Endothelial cell of umbilical vein (primary cell): ENCODE results near the gene TRIM43B. TPM values are rescaled to one million over a fixed set of nuclear protein-coding genes. Genes with fewer than 3 reads are reported as not detected.
"Not testable (repeated sequence)": the region's sequence is repeated elsewhere in the genome, so short reads cannot be mapped to it uniquely, and the experiment has no call there.

Source experiments
- BruUV-seq: library from RNA; stranded (reverse); fragments of 400-500 nt; replicated peaks from 2 replicates; lab custom pipeline; 2021; lab: Mats Ljungman, UMichigan
- CTCF ChIA-PET: fragments of 300-600, 350-600 bp; sonication (Branson Sonifier 250); formaldehyde crosslinking; loops from one replicate; lab custom pipeline; 2021; ENCODE audit warnings: antibody characterized with exemption, inconsistent platforms; lab: Charles Lee
- POLR2A ChIA-PET: fragments of 300-600, 350-600 bp; sonication (Branson Sonifier 250); formaldehyde crosslinking; loops from one replicate; lab custom pipeline; 2021; ENCODE audit warnings: antibody characterized with exemption, inconsistent platforms; lab: Charles Lee
- DNase-seq: peaks from one replicate; pipeline ENCODE4 v3.0.0-alpha.2; 2011; ENCODE audit warnings: low read depth, low spot score
- FAIRE-seq: peaks from 2 replicates; lab custom pipeline; 2011; peaks lifted over from hg19 to GRCh38; lab: Jason Lieb, UNC
- H2AFZ ChIP-seq: 2 replicates; pipeline ENCODE4 v1.6.0; 2012; ENCODE audit warnings: low read depth, low read length, control low read depth, inconsistent platforms
- H3K27ac ChIP-seq: 2 replicates; pipeline ENCODE4 v1.5.1; 2011; ENCODE audit warnings: low read depth, mild to moderate bottlenecking, control low read depth, low read length, moderate library complexity; ENCODE audit not compliant: insufficient read depth
- H3K27me3 ChIP-seq, 2 experiments: 2 replicates each; pipeline versions ENCODE4 v1.6.0 to v1.6.1; 2011; ENCODE audit warnings: low read length in 2 of 2, mixed read lengths in 1 of 2; ENCODE audit not compliant: control insufficient read depth in 2 of 2, insufficient read depth in 2 of 2
- H3K36me3 ChIP-seq, 2 experiments: 2 replicates in 1 of 2; 3 replicates in 1 of 2; pipeline ENCODE4 v1.5.1; 2011; ENCODE audit warnings: low read length in 2 of 2, mild to moderate bottlenecking in 1 of 2, moderate library complexity in 1 of 2; ENCODE audit not compliant: control insufficient read depth in 2 of 2, insufficient read depth in 2 of 2; ENCODE audit errors: extremely low read depth in 1 of 2
- H3K4me1 ChIP-seq: 3 replicates; pipeline ENCODE4 v1.5.1; 2011; ENCODE audit warnings: mild to moderate bottlenecking, low read length; ENCODE audit not compliant: control insufficient read depth, insufficient read depth; ENCODE audit errors: extremely low read depth
- H3K4me2 ChIP-seq: 2 replicates; pipeline ENCODE4 v1.6.1; 2011; ENCODE audit warnings: low read length, control low read depth, mixed read lengths; ENCODE audit not compliant: insufficient read depth
- H3K4me3 ChIP-seq, 3 experiments: fragments of 200-600 bp in 1 of 3; sonication (generic), shearing (Covaris generic) in 1 of 3; replicated peaks in 1 of 3; 2 replicates each; pipeline ENCODE4 v1.5.1; 2011 to 2016; ENCODE audit warnings: control low read depth in 3 of 3, low read length in 3 of 3, mild to moderate bottlenecking in 2 of 3, inconsistent platforms in 1 of 3, low read depth in 1 of 3, moderate library complexity in 1 of 3; ENCODE audit not compliant: insufficient read depth in 1 of 3
- H3K79me2 ChIP-seq: 2 replicates; pipeline ENCODE4 v1.6.0; 2012; ENCODE audit warnings: low read length, inconsistent platforms; ENCODE audit not compliant: control insufficient read depth, insufficient read depth
- H3K9ac ChIP-seq: replicated peaks from 2 replicates; pipeline ENCODE3; 2011; ENCODE audit warnings: low read length, control low read depth; ENCODE audit not compliant: insufficient read depth; ENCODE audit errors: extremely low read depth
- H3K9me1 ChIP-seq: replicated peaks from 3 replicates; pipeline ENCODE4 v1.6.0; 2011; ENCODE audit warnings: mild to moderate bottlenecking, low read length; ENCODE audit not compliant: control insufficient read depth, insufficient read depth; ENCODE audit errors: extremely low read depth
- H3K9me3 ChIP-seq: replicated peaks from 2 replicates; pipeline ENCODE4 v1.5.1; 2012; ENCODE audit warnings: low read length, inconsistent platforms; ENCODE audit not compliant: control insufficient read depth, insufficient read depth
- H4K20me1 ChIP-seq: replicated peaks from 2 replicates; pipeline ENCODE3; 2011; ENCODE audit warnings: mild to moderate bottlenecking, low read length; ENCODE audit not compliant: control insufficient read depth, insufficient read depth; ENCODE audit errors: extremely low read depth
- EZH2 ChIP-seq: IDR thresholded peaks from 2 replicates; pipeline ENCODE4 v1.6.1; 2012; ENCODE audit warnings: borderline replicate concordance, low read depth, mild to moderate bottlenecking, moderate library complexity, low read length, inconsistent platforms; ENCODE audit not compliant: severe bottlenecking
- FOS ChIP-seq: IDR thresholded peaks from 2 replicates; pipeline ENCODE4 v1.6.1; 2011; ENCODE audit warnings: mild to moderate bottlenecking, low read length, moderate library complexity, borderline replicate concordance; ENCODE audit not compliant: insufficient read depth
- GATA2 ChIP-seq: IDR thresholded peaks from 2 replicates; pipeline ENCODE4 v1.7.0; 2011; ENCODE audit warnings: low read depth, mild to moderate bottlenecking, moderate library complexity, mixed read lengths, low read length; ENCODE audit not compliant: insufficient read length, insufficient read depth
- JUN ChIP-seq: IDR thresholded peaks from 2 replicates; pipeline ENCODE4 v1.6.1; 2011; ENCODE audit warnings: borderline replicate concordance, low read depth; ENCODE audit not compliant: insufficient read length, insufficient read depth
- MAX ChIP-seq: IDR thresholded peaks from 2 replicates; pipeline ENCODE4 v1.6.1; 2011; ENCODE audit not compliant: insufficient read depth, insufficient read length
- MYC ChIP-seq: IDR thresholded peaks from one replicate; pipeline ENCODE4 v1.6.1; 2011; ENCODE audit warnings: mild to moderate bottlenecking, low read depth, low read length
- POLR2A ChIP-seq: IDR thresholded peaks from 2 replicates; pipeline ENCODE4 v1.6.1; 2012; ENCODE audit warnings: low read depth, mild to moderate bottlenecking, control low read depth, low read length
- POLR2AphosphoS5 ChIP-seq: IDR thresholded peaks from 2 replicates; pipeline ENCODE4 v1.6.1; 2012; ENCODE audit warnings: low read depth, mild to moderate bottlenecking, control low read depth, low read length, moderate library complexity; ENCODE audit not compliant: insufficient read depth
- dilution Hi-C: fragments of 300-500 bp; cut with MboI; formaldehyde crosslinking; loops from one replicate; pipeline ENCODE4 v1.15.0; 2019; ENCODE audit warnings: low sequenced_read_pairs; ENCODE audit not compliant: extremely low pct_ligation_motif_present
- intact Hi-C: fragments of 100-400 bp; cut with micrococcal nuclease; formaldehyde crosslinking; loops from one replicate; pipeline ENCODE4 v1.10.0; 2022
- polyA plus RNA-seq, 4 experiments: library from polyadenylated mRNA; depleted of rRNA in 3 of 4; stranded (reverse) in 3 of 4; unstranded in 1 of 4; fragments of >200 nt; gene quantifications; 2 replicates each; pipeline versions ENCODE4 v1.2.1 to v1.2.3, GENCODE V29; 2011 to 2012; ENCODE audit warnings: missing spikeins in 1 of 4
- total RNA-seq: library from RNA; stranded (reverse); gene quantifications from 2 replicates; pipeline ENCODE4 v1.2.3, GENCODE V29; 2021
- TF ChIP-seq, protein P1 (sequence below), 2 donors: IDR thresholded peaks; 1 replicate in 1 of 2; 2 replicates in 1 of 2; pipeline ENCODE4 v1.5.1; 2011; ENCODE audit warnings: low read length in 2 of 2, mild to moderate bottlenecking in 2 of 2, moderate library complexity in 2 of 2, control low read depth in 1 of 2, inconsistent platforms in 1 of 2, low read depth in 1 of 2; ENCODE audit not compliant: insufficient read depth in 1 of 2; ENCODE audit errors: extremely low read depth in 1 of 2

Gene TRIM43B
- total and polyA plus RNA-seq, 2 donors (not counting 3 experiments of a cell fraction or from before 2014, with no cell fraction given), result not detected

DNA sequence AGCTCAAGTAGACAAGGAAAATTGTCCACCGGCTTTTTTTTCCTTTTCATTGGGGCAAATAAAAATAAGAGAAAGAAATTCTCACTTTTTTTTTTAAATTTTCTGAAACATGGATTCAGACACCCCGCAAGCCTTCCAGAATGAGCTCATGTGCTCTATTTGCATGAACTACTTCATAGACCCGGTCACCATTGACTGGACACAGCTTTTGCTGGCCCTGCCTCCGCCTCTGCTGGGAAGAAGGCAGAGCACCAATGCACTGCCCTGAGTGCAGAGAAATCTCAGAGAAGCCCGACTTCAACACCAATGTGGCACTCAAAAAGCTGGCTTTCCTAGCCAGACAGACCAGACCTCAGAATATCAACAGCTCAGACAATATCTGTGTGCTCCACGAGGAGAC lies 30.2 kb upstream of the TRIM43B start:
- TF ChIP-seq JUN (no peak), POLR2AphosphoS5 (no peak), GATA2 (no peak), POLR2A (no peak), MAX (no peak), MYC (no peak), FOS (no peak), EZH2 (no peak)
- TF ChIP-seq, protein P1, sequence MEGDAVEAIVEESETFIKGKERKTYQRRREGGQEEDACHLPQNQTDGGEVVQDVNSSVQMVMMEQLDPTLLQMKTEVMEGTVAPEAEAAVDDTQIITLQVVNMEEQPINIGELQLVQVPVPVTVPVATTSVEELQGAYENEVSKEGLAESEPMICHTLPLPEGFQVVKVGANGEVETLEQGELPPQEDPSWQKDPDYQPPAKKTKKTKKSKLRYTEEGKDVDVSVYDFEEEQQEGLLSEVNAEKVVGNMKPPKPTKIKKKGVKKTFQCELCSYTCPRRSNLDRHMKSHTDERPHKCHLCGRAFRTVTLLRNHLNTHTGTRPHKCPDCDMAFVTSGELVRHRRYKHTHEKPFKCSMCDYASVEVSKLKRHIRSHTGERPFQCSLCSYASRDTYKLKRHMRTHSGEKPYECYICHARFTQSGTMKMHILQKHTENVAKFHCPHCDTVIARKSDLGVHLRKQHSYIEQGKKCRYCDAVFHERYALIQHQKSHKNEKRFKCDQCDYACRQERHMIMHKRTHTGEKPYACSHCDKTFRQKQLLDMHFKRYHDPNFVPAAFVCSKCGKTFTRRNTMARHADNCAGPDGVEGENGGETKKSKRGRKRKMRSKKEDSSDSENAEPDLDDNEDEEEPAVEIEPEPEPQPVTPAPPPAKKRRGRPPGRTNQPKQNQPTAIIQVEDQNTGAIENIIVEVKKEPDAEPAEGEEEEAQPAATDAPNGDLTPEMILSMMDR (IDR thresholded peaks at IDR 0.05; ENCODE audit: extremely low read depth in 1 of 2, insufficient read depth in 1 of 2, low read depth in 1 of 2, low read length in 2 of 2), result no peak
- FAIRE-seq (no peak), DNase-seq (no peak)
- Histone ChIP-seq H3K4me3 (no peak overlapping the region), H3K36me3 (no peaks in the 10 kb centered on the region), H3K4me1 (no peaks in the 10 kb centered on the region), H3K9me3 (no peaks in the 10 kb centered on the region), H2AFZ (no peak overlapping the region), H3K27me3 (peaks cover 0 to 14% of the 10 kb centered on the region in 2 experiments), H3K9ac (no peak overlapping the region), H3K9me1 (no peaks in the 10 kb centered on the region), H3K4me2 (no peak overlapping the region), H3K79me2 (no peaks in the 10 kb centered on the region), H4K20me1 (no peaks in the 10 kb centered on the region), H3K27ac (no peak overlapping the region)
- dilution Hi-C loops (no loop called here), intact Hi-C loops (no loop called here)
- ChIA-PET POLR2A (no interaction called here), CTCF (interaction anchor here (0.6 to 1.1 kb wide), 2 partner anchors 38 to 57 kb away, joined by 3 to 4 read pairs; no protein-coding TSS in a partner anchor)
- no TSS peak for BruUV-seq

DNA sequence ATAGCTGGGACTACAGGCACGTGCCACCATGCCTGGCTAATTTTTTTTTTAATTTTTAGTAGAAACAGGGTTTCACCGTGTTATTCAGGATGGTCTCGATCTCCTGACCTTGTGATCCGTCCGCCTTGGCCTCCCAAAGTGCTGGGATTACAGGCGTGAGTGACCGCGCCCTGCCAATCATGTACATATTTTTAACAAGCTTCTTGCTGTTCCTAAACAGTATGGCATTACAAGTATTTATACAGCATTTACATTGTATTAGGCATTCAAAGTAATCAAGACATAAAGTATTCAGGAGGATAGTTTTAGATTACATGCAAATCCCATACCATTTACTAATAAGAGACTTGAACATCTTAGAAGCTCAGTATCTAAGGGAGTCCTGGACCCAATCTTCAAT lies 29.7 kb upstream of the TRIM43B start:
- H4K20me1 ChIP-seq, BruUV-seq, POLR2A ChIA-PET, H3K79me2 ChIP-seq, H3K4me2 ChIP-seq, H3K4me3 ChIP-seq, H3K4me1 ChIP-seq, DNase-seq, H3K36me3 ChIP-seq, H3K27ac ChIP-seq, H3K9me1 ChIP-seq, FAIRE-seq, H2AFZ ChIP-seq, dilution Hi-C loops, intact Hi-C loops, H3K9ac ChIP-seq, H3K9me3 ChIP-seq: not testable (repeated sequence)
- CTCF ChIA-PET, result interaction anchor here (1.1 kb wide), 1 partner anchor 58 kb away, joined by 3 read pairs; no protein-coding TSS in a partner anchor
- peaks cover 0 to 14% of the 10 kb centered on the region in 2 experiments for H3K27me3 ChIP-seq
